Hindlimb muscle (tissue), 1 donor: ENCODE data around the gene ITGB1. TPM values are rescaled to one million over a fixed set of nuclear protein-coding genes. Genes with fewer than 3 reads are reported as not detected.
"Not testable (repeated sequence)": the region's sequence is repeated elsewhere in the genome, so short reads cannot be mapped to it uniquely, and the experiment has no call there.

Experiments used
- DNase-seq: peaks from one replicate; pipeline ENCODE4 v3.0.0-alpha.2; 2013
- polyA plus RNA-seq: library from polyadenylated mRNA; unstranded; fragments of 120-200 nt; gene quantifications from one replicate; pipeline ENCODE4 v1.2.1, GENCODE V29; 2013; ENCODE audit not compliant: insufficient read length

ITGB1 gene
- polyA plus RNA-seq, 1 donor: 344 TPM

GRCh38 chr10:32980242-32980557 lies 22.2 kb upstream of the ITGB1 start:
- DNase-seq: no peak

- DNase-seq: not testable (repeated sequence)
Observed at GRCh38 chr10:32979719-32980118, 21.7 kb upstream of the ITGB1 start.

- no peak for DNase-seq
Observed at GRCh38 chr10:32979041-32979440, 21.0 kb upstream of the ITGB1 start.

- not testable (repeated sequence) for DNase-seq
Observed at GRCh38 chr10:32977846-32978809, 20.1 kb upstream of the ITGB1 start.

- no peak for DNase-seq
Observed at GRCh38 chr10:32976338-32976737, 18.3 kb upstream of the ITGB1 start.

- no peak for DNase-seq
Observed at GRCh38 chr10:32972929-32973328, 14.9 kb upstream of the ITGB1 start.

- no peak for DNase-seq
Observed at GRCh38 chr10:32972460-32972859, 14.4 kb upstream of the ITGB1 start.

- DNase-seq: no peak
Observed at GRCh38 chr10:32971536-32972091, 13.6 kb upstream of the ITGB1 start.

- no peak for DNase-seq
Observed at GRCh38 chr10:32970910-32971309, 12.9 kb upstream of the ITGB1 start.

- no peak for DNase-seq
Observed at GRCh38 chr10:32964270-32964669, 6.2 kb upstream of the ITGB1 start.

GRCh38 chr10:32963096-32963495 lies 5.1 kb upstream of the ITGB1 start:
- no peak for DNase-seq

- no peak for DNase-seq
Observed at GRCh38 chr10:32962521-32962920, 4.5 kb upstream of the ITGB1 start.

- no peak for DNase-seq
Observed at GRCh38 chr10:32961895-32962369, 3.9 kb upstream of the ITGB1 start.

- DNase-seq: no peak
Observed at GRCh38 chr10:32961343-32961894, 3.4 kb upstream of the ITGB1 start.

GRCh38 chr10:32960022-32960421 lies 2.0 kb upstream of the ITGB1 start:
- no peak for DNase-seq

- no peak for DNase-seq
Observed at GRCh38 chr10:32959006-32959920, 1.2 kb upstream of the ITGB1 start.

- peak; percentile 50 for DNase-seq
Observed at GRCh38 chr10:32957341-32958084, 517 bp downstream of the ITGB1 start.

- no peak for DNase-seq
Observed at GRCh38 chr10:32956365-32957197, 1.4 kb downstream of the ITGB1 start.

GRCh38 chr10:32955790-32956189 lies 2.2 kb downstream of the ITGB1 start:
- DNase-seq: no peak

GRCh38 chr10:32955299-32955772 lies 2.7 kb downstream of the ITGB1 start:
- DNase-seq: no peak
